Pericardium fibroblast (primary cell): ENCODE data around the gene CSTF2. TPM values are rescaled to one million over a fixed set of nuclear protein-coding genes. Genes with fewer than 3 reads are reported as not detected.

Experiments used
- total RNA-seq: library from RNA; depleted of rRNA; stranded (reverse); fragments of >200 nt; gene quantifications from 2 replicates; pipeline ENCODE4 v1.2.3, GENCODE V29; 2015

The CSTF2 gene, protein sequence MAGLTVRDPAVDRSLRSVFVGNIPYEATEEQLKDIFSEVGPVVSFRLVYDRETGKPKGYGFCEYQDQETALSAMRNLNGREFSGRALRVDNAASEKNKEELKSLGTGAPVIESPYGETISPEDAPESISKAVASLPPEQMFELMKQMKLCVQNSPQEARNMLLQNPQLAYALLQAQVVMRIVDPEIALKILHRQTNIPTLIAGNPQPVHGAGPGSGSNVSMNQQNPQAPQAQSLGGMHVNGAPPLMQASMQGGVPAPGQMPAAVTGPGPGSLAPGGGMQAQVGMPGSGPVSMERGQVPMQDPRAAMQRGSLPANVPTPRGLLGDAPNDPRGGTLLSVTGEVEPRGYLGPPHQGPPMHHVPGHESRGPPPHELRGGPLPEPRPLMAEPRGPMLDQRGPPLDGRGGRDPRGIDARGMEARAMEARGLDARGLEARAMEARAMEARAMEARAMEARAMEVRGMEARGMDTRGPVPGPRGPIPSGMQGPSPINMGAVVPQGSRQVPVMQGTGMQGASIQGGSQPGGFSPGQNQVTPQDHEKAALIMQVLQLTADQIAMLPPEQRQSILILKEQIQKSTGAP
- total RNA-seq, result 8.5 and 9.0 TPM in 2 replicates

GRCh38 chrX:100819837-100820666 is at the start of gene CSTF2:
Gene CSTF2 (plus strand): TSS chrX:100820391. CDS start chrX:100820417, 26 bp downstream.

GRCh38 chrX:100874325-100874724 is 54.1 kb downstream of the CSTF2 start, which contains the start of gene NOX1:
Gene NOX1 (minus strand): TSS chrX:100874359. CDS start chrX:100874139, 220 bp downstream.

Other genes with a start within 250 kb of the CSTF2 start
- gene TNMD, start 235.5 kb upstream of the CSTF2 start, total RNA-seq, result not detected in 2 replicates
- gene TSPAN6, start 183.6 kb upstream of the CSTF2 start, total RNA-seq, result 25.4 and 27.8 TPM in 2 replicates
- 69.2 and 161 TPM in 2 replicates for gene SRPX2, start 176.2 kb upstream of the CSTF2 start, total RNA-seq
- 3.1 and 5.0 TPM in 2 replicates for gene SYTL4, start 88.3 kb upstream of the CSTF2 start, total RNA-seq
- 0.47 TPM in 1 of 2 replicates, not detected in the other for gene NOX1, start 54.0 kb downstream of the CSTF2 start, total RNA-seq
- 2.0 TPM in 1 of 2 replicates, not detected in the other for gene XKRX, start 108.5 kb downstream of the CSTF2 start, total RNA-seq
- gene ARL13A, start 149.3 kb downstream of the CSTF2 start, total RNA-seq, result not detected in 2 replicates
- 3.3 and 6.2 TPM in 2 replicates for gene TRMT2B, start 231.7 kb downstream of the CSTF2 start, total RNA-seq